22Rv1 (cell line): ENCODE data around the gene LMF2.

ENCODE experiments used
- CTCF ChIP-seq: fragments of 450-650 bp; IDR thresholded peaks from 2 replicates; pipeline ENCODE4 v1.5.1; 2017; ENCODE audit warnings: mild to moderate bottlenecking
- ZFX ChIP-seq: fragments of 450-650 bp; IDR thresholded peaks from 2 replicates; pipeline ENCODE4 v1.6.1; 2017; ENCODE audit warnings: antibody characterized with exemption, borderline replicate concordance

- peak; percentile 56 for TF ChIP-seq CTCF
- no peak for TF ChIP-seq ZFX
Observed at GRCh38 chr22:50526108-50526833, 18.8 kb upstream of the LMF2 start.
